Mesodermal cell (in vitro differentiated cells): Measurements from ENCODE around the gene SFTPA2.
"Not testable (repeated sequence)": the region's sequence is repeated elsewhere in the genome, so short reads cannot be mapped to it uniquely, and the experiment has no call there.

ENCODE experiments used
- H3K27ac ChIP-seq: 2 replicates; pipeline ENCODE4 v1.7.0; 2013; ENCODE audit warnings: mild to moderate bottlenecking, low read depth, low read length, moderate library complexity; ENCODE audit not compliant: severe bottlenecking
- H3K36me3 ChIP-seq: 2 replicates; pipeline ENCODE4 v1.7.1; 2013; ENCODE audit warnings: mild to moderate bottlenecking, low read length, moderate library complexity; ENCODE audit not compliant: control insufficient read depth, insufficient read depth
- H3K4me1 ChIP-seq: one replicate; pipeline ENCODE4 v1.7.1; 2013; ENCODE audit warnings: mild to moderate bottlenecking, low read length; ENCODE audit not compliant: insufficient read depth, control insufficient read depth, poor library complexity, severe bottlenecking
- H3K4me3 ChIP-seq: 2 replicates; pipeline ENCODE4 v1.7.0; 2013; ENCODE audit warnings: low read length, control low read depth, mild to moderate bottlenecking; ENCODE audit not compliant: insufficient read depth, poor library complexity, severe bottlenecking; ENCODE audit errors: extremely low read depth
- H3K9me3 ChIP-seq: 2 replicates; pipeline ENCODE4 v1.7.1; 2013; ENCODE audit warnings: mild to moderate bottlenecking, low read length, moderate library complexity; ENCODE audit not compliant: control insufficient read depth
- WGBS, 2 experiments: methylation state at CpG; one replicate each; pipeline ENCODE4 v1.1.5; 2013; ENCODE audit warnings: missing lambda C conversion rate in 2 of 2; ENCODE audit not compliant: insufficient coverage in 2 of 2; 5-methylcytosine and 5-hydroxymethylcytosine counted together

SFTPA2 gene

GRCh38 chr10:79533903-79534175, 26.4 kb downstream of the SFTPA2 start:
- H3K4me3 ChIP-seq, H3K27ac ChIP-seq, H3K9me3 ChIP-seq, H3K4me1 ChIP-seq, H3K36me3 ChIP-seq: not testable (repeated sequence)
- 83% methylated on average over 1 of the region's 5 CpGs; no CpG with 5 or more reads in 1 of the 2 experiments for WGBS, 2 experiments

GRCh38 chr10:79533142-79533902, 26.9 kb downstream of the SFTPA2 start:
- WGBS, 2 experiments = 94 to 100% methylated on average over 1 to 5 of the region's 11 CpGs
- not testable (repeated sequence) for H3K4me3 ChIP-seq, H3K4me1 ChIP-seq, H3K9me3 ChIP-seq, H3K27ac ChIP-seq, H3K36me3 ChIP-seq

GRCh38 chr10:79528261-79528660, 31.9 kb downstream of the SFTPA2 start:
- not testable (repeated sequence) for H3K9me3 ChIP-seq, H3K4me3 ChIP-seq, H3K36me3 ChIP-seq, H3K27ac ChIP-seq, H3K4me1 ChIP-seq
- no CpG with 5 or more reads among the region's 4 CpGs for WGBS, 2 experiments

- H3K36me3 ChIP-seq, H3K9me3 ChIP-seq, H3K4me1 ChIP-seq, H3K27ac ChIP-seq, H3K4me3 ChIP-seq: not testable (repeated sequence)
- whole genome bisulfite sequencing, 2 experiments = 83% methylated on average over 3 of the region's 8 CpGs; no CpG with 5 or more reads in 1 of the 2 experiments
These were observed 35.0 kb downstream of the SFTPA2 start for GRCh38 chr10:79525049-79525710.

GRCh38 chr10:79523157-79523853, 36.9 kb downstream of the SFTPA2 start:
- H3K4me3 ChIP-seq, H3K4me1 ChIP-seq, H3K27ac ChIP-seq, H3K36me3 ChIP-seq, H3K9me3 ChIP-seq: not testable (repeated sequence)
- WGBS, 2 experiments = no CpG with 5 or more reads among the region's 13 CpGs

- 90 to 100% methylated on average over 1 to 2 of the region's 4 CpGs for WGBS, 2 experiments
- not testable (repeated sequence) for H3K4me1 ChIP-seq, H3K36me3 ChIP-seq, H3K27ac ChIP-seq, H3K4me3 ChIP-seq, H3K9me3 ChIP-seq
These were observed 37.7 kb downstream of the SFTPA2 start for GRCh38 chr10:79522464-79522863.

- 82 to 100% methylated on average over 2 to 4 of the region's 6 CpGs for WGBS, 2 experiments
- not testable (repeated sequence) for H3K36me3 ChIP-seq
These were observed 38.5 kb downstream of the SFTPA2 start for GRCh38 chr10:79521751-79522150.

GRCh38 chr10:79517567-79517966, 42.6 kb downstream of the SFTPA2 start:
- H3K36me3 ChIP-seq, H3K9me3 ChIP-seq, H3K4me1 ChIP-seq, H3K27ac ChIP-seq, H3K4me3 ChIP-seq: not testable (repeated sequence)
- no CpG with 5 or more reads among the region's 4 CpGs for WGBS, 2 experiments

More at GRCh38 chr10:79521751-79522150, 38.5 kb downstream of the SFTPA2 start:
- not testable (repeated sequence) for H3K27ac ChIP-seq, H3K4me3 ChIP-seq, H3K4me1 ChIP-seq, H3K9me3 ChIP-seq

GRCh38 chr10:79516532-79517205, 43.5 kb downstream of the SFTPA2 start:
- not testable (repeated sequence) for H3K27ac ChIP-seq, H3K4me1 ChIP-seq, H3K4me3 ChIP-seq, H3K36me3 ChIP-seq, H3K9me3 ChIP-seq
- WGBS, 2 experiments = 83 to 89% methylated on average over 2 to 3 of the region's 7 CpGs

GRCh38 chr10:79511891-79512583, 48.2 kb downstream of the SFTPA2 start, which contains the start of gene EIF5AL1:
Gene EIF5AL1, plus strand, starts transcription at chr10:79512533. Its CDS starts 117 bp downstream, at chr10:79512650.
- not testable (repeated sequence) for H3K36me3 ChIP-seq, H3K27ac ChIP-seq, H3K4me3 ChIP-seq, H3K4me1 ChIP-seq, H3K9me3 ChIP-seq
- no CpG with 5 or more reads among the region's 17 CpGs for WGBS, 2 experiments
